Parathyroid adenoma (tissue), 2 donors: ENCODE measurements around the gene ST6GALNAC3.

Source experiments
- H2AFZ ChIP-seq: fragments of 300-600 bp; sonication (generic); one replicate; pipeline ENCODE4 v1.7.0; 2017; ENCODE audit warnings: antibody characterized with exemption, mild to moderate bottlenecking
- H3K27ac ChIP-seq: fragments of 300-600 bp; sonication (generic); one replicate; pipeline ENCODE4 v1.7.0; 2017
- H3K27me3 ChIP-seq: fragments of 300-600 bp; sonication (generic); one replicate; pipeline ENCODE4 v1.7.0; 2017; ENCODE audit warnings: low read length; ENCODE audit not compliant: control insufficient read depth, insufficient read depth
- H3K36me3 ChIP-seq: fragments of 300-600 bp; sonication (generic); one replicate; pipeline ENCODE4 v1.7.0; 2017; ENCODE audit warnings: low read length; ENCODE audit not compliant: control insufficient read depth, insufficient read depth
- H3K4me1 ChIP-seq: fragments of 300-600 bp; sonication (generic); one replicate; pipeline ENCODE4 v1.7.0; 2017; ENCODE audit warnings: control low read depth
- H3K4me2 ChIP-seq: fragments of 300-600 bp; sonication (generic); one replicate; pipeline ENCODE4 v1.7.0; 2017; ENCODE audit warnings: low read length
- H3K4me3 ChIP-seq: fragments of 300-600 bp; sonication (generic); one replicate; pipeline ENCODE4 v1.7.0; 2017; ENCODE audit warnings: low read depth, low read length
- H3K79me2 ChIP-seq: fragments of 300-600 bp; sonication (generic); one replicate; pipeline ENCODE4 v1.7.0; 2017; ENCODE audit warnings: control low read depth
- H3K9ac ChIP-seq: fragments of 300-600 bp; sonication (generic); one replicate; pipeline ENCODE4 v1.7.0; 2017; ENCODE audit warnings: mild to moderate bottlenecking
- H3K9me3 ChIP-seq: fragments of 300-600 bp; sonication (generic); one replicate; pipeline ENCODE4 v1.7.0; 2017; ENCODE audit warnings: low read length; ENCODE audit not compliant: control insufficient read depth
- TF ChIP-seq, protein P1 (sequence below): fragments of 300-600 bp; sonication (generic); IDR thresholded peaks from one replicate; pipeline ENCODE4 v1.7.0; 2017; ENCODE audit warnings: antibody characterized with exemption, mild to moderate bottlenecking
- donor health status: primary hyperparathyroidism.

ST6GALNAC3 gene

GRCh38 chr1:76298399-76298798, 223.9 kb downstream of the ST6GALNAC3 start:
- H3K4me1 ChIP-seq, result peaks cover 33% of the 10 kb centered on the region
- peak overlapping the region; percentile 25 for H3K4me3 ChIP-seq

DNA sequence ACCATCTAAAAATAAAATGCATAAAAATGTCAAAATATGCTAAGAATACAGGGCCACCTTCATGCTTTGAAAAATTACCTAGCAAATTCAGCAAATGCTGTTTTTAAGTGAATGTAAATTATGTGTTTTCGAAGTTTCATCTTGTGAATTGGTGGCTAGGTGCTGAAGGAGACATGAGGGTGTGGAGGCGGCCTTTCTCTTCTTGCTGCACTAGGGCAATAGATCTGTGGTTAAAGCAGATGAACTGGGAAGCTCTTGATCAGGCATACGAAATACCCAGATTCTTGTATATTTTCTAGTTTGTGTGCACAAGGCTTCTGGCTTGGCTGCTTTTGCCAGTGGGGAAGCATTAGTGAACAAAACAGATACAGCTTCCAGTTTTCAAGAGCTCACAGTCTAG, 224.5 kb downstream of the ST6GALNAC3 start:
- Histone ChIP-seq H3K36me3 (no peaks in the 10 kb centered on the region), H3K9me3 (no peaks in the 10 kb centered on the region), H3K4me1 (peaks cover 31% of the 10 kb centered on the region), H3K4me2 (peak overlapping the region; percentile 19), H3K4me3 (peak overlapping the region; percentile 25), H3K9ac (no peak overlapping the region), H2AFZ (peak overlapping the region; percentile 50), H3K27me3 (no peaks in the 10 kb centered on the region), H3K79me2 (no peaks in the 10 kb centered on the region), H3K27ac (peak overlapping the region; percentile 80)
- TF ChIP-seq, protein P1, sequence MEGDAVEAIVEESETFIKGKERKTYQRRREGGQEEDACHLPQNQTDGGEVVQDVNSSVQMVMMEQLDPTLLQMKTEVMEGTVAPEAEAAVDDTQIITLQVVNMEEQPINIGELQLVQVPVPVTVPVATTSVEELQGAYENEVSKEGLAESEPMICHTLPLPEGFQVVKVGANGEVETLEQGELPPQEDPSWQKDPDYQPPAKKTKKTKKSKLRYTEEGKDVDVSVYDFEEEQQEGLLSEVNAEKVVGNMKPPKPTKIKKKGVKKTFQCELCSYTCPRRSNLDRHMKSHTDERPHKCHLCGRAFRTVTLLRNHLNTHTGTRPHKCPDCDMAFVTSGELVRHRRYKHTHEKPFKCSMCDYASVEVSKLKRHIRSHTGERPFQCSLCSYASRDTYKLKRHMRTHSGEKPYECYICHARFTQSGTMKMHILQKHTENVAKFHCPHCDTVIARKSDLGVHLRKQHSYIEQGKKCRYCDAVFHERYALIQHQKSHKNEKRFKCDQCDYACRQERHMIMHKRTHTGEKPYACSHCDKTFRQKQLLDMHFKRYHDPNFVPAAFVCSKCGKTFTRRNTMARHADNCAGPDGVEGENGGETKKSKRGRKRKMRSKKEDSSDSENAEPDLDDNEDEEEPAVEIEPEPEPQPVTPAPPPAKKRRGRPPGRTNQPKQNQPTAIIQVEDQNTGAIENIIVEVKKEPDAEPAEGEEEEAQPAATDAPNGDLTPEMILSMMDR, result no peak

More at GRCh38 chr1:76298399-76298798, 223.9 kb downstream of the ST6GALNAC3 start:
- peak overlapping the region; percentile 19 for H3K4me2 ChIP-seq
- no peaks in the 10 kb centered on the region for H3K79me2 ChIP-seq
- TF ChIP-seq, protein P1, result no peak
- H2AFZ ChIP-seq, result peak overlapping the region; percentile 5
- no peaks in the 10 kb centered on the region for H3K27me3 ChIP-seq
- H3K36me3 ChIP-seq, result no peaks in the 10 kb centered on the region
- no peaks in the 10 kb centered on the region for H3K9me3 ChIP-seq
- H3K9ac ChIP-seq, result no peak overlapping the region
- peak overlapping the region; percentile 80 for H3K27ac ChIP-seq

GRCh38 chr1:76300556-76300955, 226.0 kb downstream of the ST6GALNAC3 start:
- H2AFZ ChIP-seq, result no peak overlapping the region
- no peaks in the 10 kb centered on the region for H3K36me3 ChIP-seq
- TF ChIP-seq, protein P1, result no peak
- H3K4me1 ChIP-seq, result peaks cover 31% of the 10 kb centered on the region
- H3K4me3 ChIP-seq, result no peak overlapping the region
- no peaks in the 10 kb centered on the region for H3K27me3 ChIP-seq
- no peaks in the 10 kb centered on the region for H3K9me3 ChIP-seq
- H3K27ac ChIP-seq, result peak overlapping the region; percentile 80
- no peak overlapping the region for H3K4me2 ChIP-seq
- H3K9ac ChIP-seq, result no peak overlapping the region
- H3K79me2 ChIP-seq, result no peaks in the 10 kb centered on the region

GRCh38 chr1:76302711-76303339, 228.3 kb downstream of the ST6GALNAC3 start:
- Histone ChIP-seq H2AFZ (peak overlapping the region; percentile 9), H3K9ac (no peak overlapping the region)
- TF ChIP-seq, protein P1, result no peak

DNA sequence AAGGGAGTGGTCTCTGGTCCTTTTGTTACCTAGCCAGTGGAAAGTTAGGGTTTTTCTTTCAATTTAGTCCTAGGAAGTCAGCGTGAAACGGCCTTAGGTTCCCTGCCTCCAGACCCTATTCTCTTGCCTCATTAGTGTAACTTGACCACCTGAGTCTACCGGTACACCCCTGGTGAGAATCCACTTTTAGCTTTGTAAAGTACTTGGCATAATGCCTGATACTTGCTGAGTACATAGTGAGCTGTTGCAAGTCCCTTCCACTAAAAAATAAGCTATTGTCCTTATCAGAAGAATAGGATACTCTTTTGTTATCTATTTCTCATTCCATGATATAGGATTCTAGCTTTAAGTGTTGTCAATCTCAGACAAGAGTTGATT, 228.8 kb downstream of the ST6GALNAC3 start:
- Histone ChIP-seq H3K4me3 (no peak overlapping the region), H3K27me3 (no peaks in the 10 kb centered on the region), H3K4me2 (no peak overlapping the region), H3K4me1 (peaks cover 28% of the 10 kb centered on the region), H3K79me2 (no peaks in the 10 kb centered on the region), H3K9me3 (no peaks in the 10 kb centered on the region), H3K9ac (no peak overlapping the region), H3K27ac (no peak overlapping the region), H2AFZ (no peak overlapping the region), H3K36me3 (no peaks in the 10 kb centered on the region)
- TF ChIP-seq, protein P1, result no peak

More at GRCh38 chr1:76302711-76303339, 228.3 kb downstream of the ST6GALNAC3 start:
- peak overlapping the region; percentile 80 for H3K27ac ChIP-seq
- H3K79me2 ChIP-seq, result no peaks in the 10 kb centered on the region
- peaks cover 28% of the 10 kb centered on the region for H3K4me1 ChIP-seq
- H3K4me2 ChIP-seq, result no peak overlapping the region
- no peaks in the 10 kb centered on the region for H3K9me3 ChIP-seq
- H3K27me3 ChIP-seq, result no peaks in the 10 kb centered on the region
- H3K4me3 ChIP-seq, result no peak overlapping the region
- no peaks in the 10 kb centered on the region for H3K36me3 ChIP-seq
